Umbilical cord (tissue), 2 donors: ENCODE data around the gene ARHGEF7. TPM values are rescaled to one million over a fixed set of nuclear protein-coding genes. Genes with fewer than 3 reads are reported as not detected.

Source experiments
- DNase-seq: peaks from one replicate; pipeline ENCODE4 v3.0.0-alpha.2; 2015; ENCODE audit warnings: low spot score
- total RNA-seq: library from RNA; depleted of rRNA; stranded (reverse); fragments of >200 nt; gene quantifications from one replicate; pipeline ENCODE4 v1.2.3, GENCODE V29; 2014; ENCODE audit warnings: low replicate concordance; ENCODE audit not compliant: insufficient read depth

Gene ARHGEF7
- total RNA-seq, 1 donor from 2014 or later, result 99.2 TPM

GRCh38 chr13:111323950-111324651 lies 209.0 kb downstream of the ARHGEF7 start:
- DNase-seq, result no peak

GRCh38 chr13:111324736-111325135 lies 209.6 kb downstream of the ARHGEF7 start:
- DNase-seq, result no peak

GRCh38 chr13:111325146-111325890 lies 210.2 kb downstream of the ARHGEF7 start:
- no peak for DNase-seq

- no peak for DNase-seq
Observed at GRCh38 chr13:111325941-111326620, 211.0 kb downstream of the ARHGEF7 start.

GRCh38 chr13:111326621-111326965 lies 211.5 kb downstream of the ARHGEF7 start:
- DNase-seq, result no peak

GRCh38 chr13:111326981-111327642 lies 212.0 kb downstream of the ARHGEF7 start:
- DNase-seq, result no peak

GRCh38 chr13:111327730-111328573 lies 212.8 kb downstream of the ARHGEF7 start:
- DNase-seq, result no peak

GRCh38 chr13:111328574-111329410 lies 213.7 kb downstream of the ARHGEF7 start:
- no peak for DNase-seq

- DNase-seq, result no peak
Observed at GRCh38 chr13:111329641-111330040, 214.5 kb downstream of the ARHGEF7 start.

- peak; percentile 97 for DNase-seq
Observed at GRCh38 chr13:111330066-111330610, 215.0 kb downstream of the ARHGEF7 start.

- no peak for DNase-seq
Observed at GRCh38 chr13:111335298-111335697, 220.2 kb downstream of the ARHGEF7 start.

GRCh38 chr13:111336666-111337065 lies 221.6 kb downstream of the ARHGEF7 start:
- peak; percentile 94 for DNase-seq

GRCh38 chr13:111337206-111337605 lies 222.1 kb downstream of the ARHGEF7 start:
- DNase-seq, result peak; percentile 90

GRCh38 chr13:111337741-111338140 lies 222.6 kb downstream of the ARHGEF7 start:
- DNase-seq, result no peak

GRCh38 chr13:111338841-111339240 lies 223.7 kb downstream of the ARHGEF7 start:
- DNase-seq, result no peak

- no peak for DNase-seq
Observed at GRCh38 chr13:111339366-111340143, 224.4 kb downstream of the ARHGEF7 start.

GRCh38 chr13:111341886-111342285 lies 226.8 kb downstream of the ARHGEF7 start:
- no peak for DNase-seq

GRCh38 chr13:111342721-111343120 lies 227.6 kb downstream of the ARHGEF7 start:
- DNase-seq, result no peak

GRCh38 chr13:111343186-111343805 lies 228.2 kb downstream of the ARHGEF7 start:
- DNase-seq, result no peak
